GM21723 (cell line): Measurements from ENCODE around the gene PSME3IP1.
A peak's percentile ranks its signal among the peaks of the same experiment; 100 is the strongest.

Experiments used
- ATAC-seq: cut with Tn5 transposase; IDR thresholded peaks from one replicate; pipeline ENCODE4 v1.9.1; 2021; ENCODE audit warnings: mild to moderate bottlenecking, moderate library complexity; ENCODE audit not compliant: unreplicated experiment

Gene PSME3IP1

DNA sequence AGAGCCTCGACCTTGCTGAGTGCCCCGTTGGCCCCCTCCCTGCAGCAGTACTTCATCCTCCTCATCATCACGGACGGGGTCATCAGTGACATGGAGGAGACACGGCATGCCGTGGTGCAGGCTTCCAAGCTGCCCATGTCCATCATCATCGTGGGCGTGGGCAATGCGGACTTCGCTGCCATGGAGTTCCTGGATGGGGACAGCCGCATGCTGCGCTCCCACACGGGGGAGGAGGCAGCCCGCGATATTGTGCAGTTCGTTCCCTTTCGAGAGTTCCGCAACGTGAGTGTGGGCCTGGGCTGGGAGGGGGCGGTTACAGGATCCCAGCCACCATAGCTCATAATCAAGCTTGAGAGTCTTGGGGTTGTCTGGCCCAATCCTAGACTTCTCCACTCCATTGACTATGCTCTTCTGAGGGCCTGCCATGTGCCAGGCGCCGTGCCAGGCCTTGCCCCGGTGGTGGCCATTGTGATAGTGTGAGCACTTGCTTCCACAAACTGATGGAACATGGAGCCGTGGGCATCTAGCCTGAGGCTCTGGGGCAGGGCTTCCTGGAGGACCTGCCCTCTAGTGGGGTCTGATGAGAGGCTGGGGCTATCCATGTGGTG is 39.7 kb downstream of the PSME3IP1 start:
- ATAC-seq: no peak

GRCh38 chr16:57145046-57146021 is 40.5 kb downstream of the PSME3IP1 start:
- no peak for ATAC-seq

DNA sequence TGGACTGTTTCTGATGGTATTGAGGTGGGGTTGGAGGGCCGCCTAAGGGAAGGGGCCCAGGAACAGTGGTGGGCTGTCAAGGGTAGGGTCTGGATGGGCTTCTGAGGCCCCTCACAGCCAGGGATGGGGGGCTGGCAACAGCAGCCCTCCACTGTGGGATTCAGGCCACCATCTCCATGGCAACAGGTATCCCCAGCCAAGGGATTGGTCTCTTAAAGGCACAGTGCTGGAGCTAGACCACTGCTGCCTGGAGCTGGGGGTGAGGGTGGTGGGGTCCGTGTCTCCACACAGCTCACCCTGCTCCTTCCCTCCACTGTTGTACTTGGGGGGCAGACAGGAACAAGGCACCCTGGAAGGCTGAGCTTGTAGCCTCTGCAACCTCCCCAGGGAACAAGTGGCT is 41.8 kb downstream of the PSME3IP1 start:
- ATAC-seq: no peak

DNA sequence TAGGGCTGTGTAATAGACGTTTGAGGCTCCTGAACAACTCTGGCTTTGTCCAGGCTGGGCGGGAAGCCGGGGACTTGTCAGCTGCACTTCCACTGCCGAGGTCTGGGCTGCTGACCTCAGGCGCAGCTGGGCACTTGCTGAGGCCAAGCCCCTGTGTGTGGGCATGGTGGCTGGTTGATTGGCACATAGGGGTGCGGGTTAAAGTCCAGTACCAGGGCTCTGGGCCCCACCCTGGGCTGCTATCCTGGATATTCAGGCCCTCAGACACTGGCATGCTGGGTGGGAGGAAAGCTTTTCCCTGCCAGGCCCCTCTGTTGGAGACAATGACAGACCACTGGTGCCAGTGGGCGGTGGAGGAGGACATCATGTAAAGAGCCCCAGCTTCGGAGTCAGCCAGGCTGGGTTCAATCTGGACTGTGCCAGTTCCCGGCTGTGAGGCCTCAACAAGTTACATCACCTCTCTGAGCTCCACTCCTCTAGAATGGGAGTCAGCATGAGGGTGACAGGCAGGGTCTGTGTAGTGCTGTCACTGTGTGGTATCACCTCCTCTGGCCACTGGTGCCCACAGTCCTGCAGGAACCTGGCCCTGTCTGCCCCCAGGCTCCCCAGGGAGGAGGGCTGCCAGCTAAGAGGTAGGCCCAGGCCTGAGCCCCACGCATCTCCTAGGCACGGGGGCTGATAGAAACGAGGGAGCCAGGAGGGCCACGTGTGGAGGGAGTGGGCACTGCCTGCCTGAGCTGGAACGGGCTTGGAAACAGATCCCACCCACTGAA is 42.5 kb downstream of the PSME3IP1 start:
- no peak for ATAC-seq

- ATAC-seq: peak; percentile 67
These were observed 43.8 kb downstream of the PSME3IP1 start for GRCh38 chr16:57141822-57142631.

DNA sequence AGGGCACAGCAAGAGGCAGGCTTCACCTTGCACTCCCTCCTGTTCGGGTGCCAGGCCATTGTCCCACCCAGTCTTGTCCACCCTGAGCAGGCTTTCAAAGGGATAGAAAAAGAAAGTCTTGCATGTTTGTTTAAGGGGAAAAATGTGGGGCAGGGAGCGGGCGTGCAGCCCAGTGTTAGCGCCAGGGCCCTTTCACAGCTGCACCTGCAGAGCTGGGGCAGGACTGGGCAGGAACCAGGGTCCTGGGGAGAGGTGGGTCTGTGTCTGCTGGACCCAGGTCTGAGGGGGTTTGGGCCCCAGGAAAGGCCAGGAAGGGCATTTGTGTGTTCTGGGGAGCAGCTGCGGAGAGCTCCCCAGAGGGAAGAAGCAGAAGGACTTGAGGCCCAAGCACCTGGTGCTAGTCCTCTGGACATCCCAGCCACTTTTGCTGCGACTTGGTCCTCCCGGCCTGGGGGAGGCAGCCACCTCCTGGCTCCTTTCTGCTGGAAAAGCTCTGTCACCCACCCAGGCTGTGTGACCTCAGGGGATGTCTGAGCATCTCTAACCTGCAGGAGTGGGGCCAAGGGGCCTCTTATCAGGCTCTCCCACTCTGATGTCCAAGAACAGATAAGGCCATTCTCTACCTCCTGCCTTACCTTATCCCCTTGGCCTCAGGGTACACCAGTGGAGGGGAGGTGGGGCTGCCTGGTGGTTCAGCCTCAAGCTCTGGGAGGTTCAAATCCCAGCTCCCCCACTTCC is 44.7 kb downstream of the PSME3IP1 start:
- ATAC-seq: no peak

GRCh38 chr16:57138281-57138935 is 47.4 kb downstream of the PSME3IP1 start:
- no peak for ATAC-seq

DNA sequence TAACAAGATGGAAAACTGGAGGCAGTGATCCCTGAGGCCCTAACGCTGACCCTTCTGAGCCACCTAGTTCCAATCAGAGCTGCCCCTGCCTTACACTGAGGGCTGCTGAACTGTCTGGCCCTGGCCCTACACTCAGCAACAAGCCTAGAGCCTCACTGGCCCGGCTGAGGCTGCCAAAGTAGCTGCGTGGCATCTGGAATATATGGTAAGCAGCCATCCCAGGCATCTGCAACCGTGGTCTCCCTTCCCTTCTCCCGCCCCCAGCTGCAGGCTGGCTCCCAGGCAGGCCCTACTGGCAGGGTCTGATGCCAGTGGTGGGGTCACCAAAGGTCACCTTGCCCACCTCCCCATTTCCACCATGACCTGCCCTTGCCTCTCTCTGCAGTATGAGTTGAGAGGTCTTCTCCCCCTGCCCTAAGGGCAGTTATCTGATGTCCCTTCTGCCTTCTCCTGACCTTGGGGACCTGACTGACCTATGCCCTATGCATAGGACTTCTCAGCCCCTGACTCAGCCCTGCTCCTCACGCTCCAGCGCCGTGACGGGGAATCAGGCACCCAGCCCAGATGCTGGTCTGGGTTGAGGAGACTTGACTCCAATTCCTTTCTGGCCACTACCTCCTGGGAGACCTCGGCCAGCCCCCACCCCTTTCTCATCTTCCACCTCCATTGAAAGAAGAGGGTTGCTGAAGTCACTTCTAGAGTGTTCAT is 48.1 kb downstream of the PSME3IP1 start:
- no peak for ATAC-seq

- ATAC-seq: no peak
These were observed 48.8 kb downstream of the PSME3IP1 start for GRCh38 chr16:57137043-57137442.

- no peak for ATAC-seq
These were observed 50.9 kb downstream of the PSME3IP1 start for GRCh38 chr16:57134982-57135381.

GRCh38 chr16:57133886-57134285 is 52.0 kb downstream of the PSME3IP1 start:
- no peak for ATAC-seq

GRCh38 chr16:57133031-57133430 is 52.8 kb downstream of the PSME3IP1 start:
- no peak for ATAC-seq

DNA sequence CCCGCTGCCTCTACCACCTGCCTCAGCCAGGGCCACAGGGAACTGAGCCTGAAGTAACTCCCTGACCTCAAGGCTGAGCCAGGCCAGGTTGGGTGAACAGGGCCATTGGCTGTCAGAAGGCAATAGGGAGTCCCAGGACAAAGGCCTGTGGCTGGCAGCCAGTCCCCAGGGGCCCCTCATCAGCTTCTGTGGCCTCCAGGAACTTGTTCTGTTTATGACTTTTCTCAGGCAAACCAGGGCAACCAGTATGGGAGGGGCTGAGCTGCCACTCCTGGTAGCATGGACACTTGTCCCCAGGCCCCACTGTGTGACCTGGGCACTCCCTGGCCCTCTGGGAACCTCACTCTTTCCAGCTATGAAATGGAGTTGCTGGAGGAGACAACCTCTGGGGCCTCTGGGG is 53.4 kb downstream of the PSME3IP1 start:
- ATAC-seq: no peak

- no peak for ATAC-seq
These were observed 54.4 kb downstream of the PSME3IP1 start for GRCh38 chr16:57131351-57131970.

GRCh38 chr16:57130950-57131321 is 54.9 kb downstream of the PSME3IP1 start:
- no peak for ATAC-seq

GRCh38 chr16:57128771-57129389 is 57.0 kb downstream of the PSME3IP1 start:
- ATAC-seq: no peak

- ATAC-seq: no peak
These were observed 58.0 kb downstream of the PSME3IP1 start for GRCh38 chr16:57127836-57128235.
